Vagina (tissue), 2 donors: ENCODE measurements around the gene TAGAP. TPM values are rescaled to one million over a fixed set of nuclear protein-coding genes. Genes with fewer than 3 reads are reported as not detected.

Experiments
- DNase-seq, 2 donors: peaks; one replicate each; pipeline ENCODE4 v3.0.0-alpha.2; 2017; ENCODE audit errors: extremely low spot score in 2 of 2
- H3K27ac ChIP-seq: fragments of 200-600 bp; sonication (generic); one replicate; pipeline ENCODE4 v1.5.1; 2019
- H3K27me3 ChIP-seq: fragments of 200-600 bp; sonication (generic); one replicate; pipeline ENCODE4 v1.5.1; 2019
- H3K36me3 ChIP-seq, 2 donors: fragments of 200-600 bp; sonication (generic); one replicate each; pipeline ENCODE4 v1.5.1; 2017 to 2019
- H3K4me1 ChIP-seq: fragments of 200-600 bp; sonication (generic); one replicate; pipeline ENCODE4 v1.5.1; 2019
- H3K4me3 ChIP-seq, 2 donors: fragments of 200-600 bp; sonication (generic); 1 replicate in 1 of 2; 2 replicates in 1 of 2; pipeline ENCODE4 v1.5.1; 2016 to 2019
- H3K9me3 ChIP-seq: fragments of 200-600 bp; sonication (generic); one replicate; pipeline ENCODE4 v1.5.1; 2019
- POLR2A ChIP-seq, 2 donors: fragments of 450-650 bp; IDR thresholded peaks; one replicate each; pipeline ENCODE4 v1.6.1; 2017; ENCODE audit warnings: antibody characterized with exemption in 2 of 2, mild to moderate bottlenecking in 2 of 2, moderate library complexity in 2 of 2
- POLR2AphosphoS5 ChIP-seq, 2 donors: sonication (generic); formaldehyde crosslinking; IDR thresholded peaks; one replicate each; pipeline ENCODE4 v1.9.0; 2017; ENCODE audit warnings: antibody characterized with exemption in 2 of 2, mild to moderate bottlenecking in 2 of 2, low read depth in 1 of 2; ENCODE audit not compliant: insufficient read depth in 1 of 2
- intact Hi-C: fragments of 100-400 bp; cut with DNase I; formaldehyde crosslinking; loops from one replicate; pipeline ENCODE4 v1.15.1; 2023
- total RNA-seq: library from RNA; depleted of rRNA; stranded (reverse); fragments of >200 nt; gene quantifications from one replicate; pipeline ENCODE4 v1.2.3, GENCODE V29; 2016
- TF ChIP-seq, protein P1 (sequence below), 3 experiments: fragments of 450-650 bp in 2 of 3; fragments of 200-600 bp in 1 of 3; sonication (generic) in 1 of 3; IDR thresholded peaks; one replicate each; pipeline ENCODE4 v1.5.1; 2017 to 2019; ENCODE audit warnings: antibody characterized with exemption in 3 of 3, mild to moderate bottlenecking in 2 of 3, moderate library complexity in 2 of 3

The TAGAP gene
- total RNA-seq, 1 donor from 2014 or later = 8.1 TPM

DNA sequence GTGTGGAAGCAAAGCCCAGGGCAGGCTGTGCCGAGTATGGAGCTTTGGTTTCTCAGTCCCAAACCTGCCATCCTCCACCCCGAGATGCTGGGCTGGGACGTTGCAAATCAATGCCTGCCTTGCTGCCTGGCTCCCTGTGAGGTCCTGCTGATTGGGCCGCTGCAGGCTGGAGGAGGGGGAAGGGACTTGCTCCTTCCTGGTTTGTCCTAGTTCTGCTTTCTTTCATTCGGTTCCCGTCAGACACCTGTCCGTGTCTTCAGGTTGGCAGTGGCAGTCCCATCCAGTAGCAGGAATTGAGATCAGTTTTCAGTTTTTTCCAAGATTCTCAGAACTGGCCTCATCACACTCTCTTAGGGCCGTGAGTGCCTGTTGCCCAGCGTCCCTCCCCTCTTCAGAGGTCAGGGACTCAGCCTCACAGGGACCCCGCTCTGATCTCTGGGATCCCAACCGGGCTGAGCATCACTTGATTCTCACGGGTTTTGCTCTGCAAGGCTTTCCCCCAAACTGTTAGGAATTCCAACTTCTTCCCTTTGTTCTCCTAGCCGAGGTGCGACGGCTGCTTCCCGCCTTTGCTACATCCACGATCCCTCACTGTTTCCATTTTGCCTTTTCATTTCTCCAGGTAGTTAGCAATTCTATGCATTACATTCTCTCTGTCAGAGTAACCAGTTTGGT lies 24.2 kb upstream of the TAGAP start:
- DNase-seq = no peak
- no peaks in the 10 kb centered on the region for H3K9me3 ChIP-seq
- H3K4me1 ChIP-seq = no peaks in the 10 kb centered on the region
- no peaks in the 10 kb centered on the region for H3K27me3 ChIP-seq
- H3K27ac ChIP-seq = no peak overlapping the region
- no peak overlapping the region for H3K4me3 ChIP-seq
- TF ChIP-seq POLR2AphosphoS5 (IDR thresholded peaks at IDR 0.05; ENCODE audit: insufficient read depth in 1 of 2, low read depth in 1 of 2) = no peak
- no peaks in the 10 kb centered on the region for H3K36me3 ChIP-seq
- intact Hi-C loops = no loop called here

DNA sequence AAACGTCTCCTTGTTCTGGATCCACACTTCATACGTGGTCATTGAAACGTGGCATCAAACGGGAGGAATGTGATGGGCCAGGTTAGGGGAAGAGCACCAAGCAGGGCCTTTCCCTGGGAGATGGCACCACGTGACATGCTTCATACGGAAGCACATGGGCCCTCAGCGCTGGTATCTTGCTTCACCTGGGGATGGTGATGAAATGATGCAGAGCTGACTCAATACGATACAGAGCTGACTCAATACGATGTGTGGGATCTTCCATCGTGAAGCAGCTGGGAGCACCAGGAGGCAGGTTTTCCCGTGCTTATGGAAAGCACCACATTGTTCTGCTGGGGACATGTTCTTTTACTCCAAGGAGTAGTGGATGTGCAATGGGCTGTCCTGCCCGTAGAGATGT lies 22.5 kb upstream of the TAGAP start:
- Histone ChIP-seq H3K4me1 (no peaks in the 10 kb centered on the region), H3K9me3 (no peaks in the 10 kb centered on the region), H3K36me3 (no peaks in the 10 kb centered on the region), H3K27me3 (no peaks in the 10 kb centered on the region), H3K27ac (no peak overlapping the region), H3K4me3 (no peak overlapping the region)
- no peak for DNase-seq
- intact Hi-C loops = no loop called here
- TF ChIP-seq, protein P1, sequence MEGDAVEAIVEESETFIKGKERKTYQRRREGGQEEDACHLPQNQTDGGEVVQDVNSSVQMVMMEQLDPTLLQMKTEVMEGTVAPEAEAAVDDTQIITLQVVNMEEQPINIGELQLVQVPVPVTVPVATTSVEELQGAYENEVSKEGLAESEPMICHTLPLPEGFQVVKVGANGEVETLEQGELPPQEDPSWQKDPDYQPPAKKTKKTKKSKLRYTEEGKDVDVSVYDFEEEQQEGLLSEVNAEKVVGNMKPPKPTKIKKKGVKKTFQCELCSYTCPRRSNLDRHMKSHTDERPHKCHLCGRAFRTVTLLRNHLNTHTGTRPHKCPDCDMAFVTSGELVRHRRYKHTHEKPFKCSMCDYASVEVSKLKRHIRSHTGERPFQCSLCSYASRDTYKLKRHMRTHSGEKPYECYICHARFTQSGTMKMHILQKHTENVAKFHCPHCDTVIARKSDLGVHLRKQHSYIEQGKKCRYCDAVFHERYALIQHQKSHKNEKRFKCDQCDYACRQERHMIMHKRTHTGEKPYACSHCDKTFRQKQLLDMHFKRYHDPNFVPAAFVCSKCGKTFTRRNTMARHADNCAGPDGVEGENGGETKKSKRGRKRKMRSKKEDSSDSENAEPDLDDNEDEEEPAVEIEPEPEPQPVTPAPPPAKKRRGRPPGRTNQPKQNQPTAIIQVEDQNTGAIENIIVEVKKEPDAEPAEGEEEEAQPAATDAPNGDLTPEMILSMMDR (IDR thresholded peaks at IDR 0.05) = no peak

DNA sequence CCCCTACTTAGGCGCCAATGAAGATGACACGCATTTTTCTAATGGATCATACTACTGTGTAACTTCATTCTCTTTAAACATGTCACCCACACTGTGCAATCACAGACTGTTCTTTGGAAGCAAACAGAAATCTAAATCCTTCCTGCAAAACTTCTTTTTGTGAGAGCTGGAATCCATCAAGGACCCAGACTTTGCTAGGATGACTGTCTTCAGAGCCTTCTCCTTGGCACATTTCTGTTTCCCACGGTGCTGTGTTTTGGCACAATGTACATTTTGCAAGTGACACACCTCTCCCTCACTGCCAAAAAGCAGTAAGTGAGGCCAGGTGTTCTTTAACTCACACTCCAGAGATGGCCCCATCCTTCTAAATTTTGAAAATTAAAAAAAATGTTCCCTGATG lies 21.7 kb upstream of the TAGAP start:
- Histone ChIP-seq H3K4me3 (no peak overlapping the region), H3K4me1 (no peaks in the 10 kb centered on the region), H3K27me3 (no peaks in the 10 kb centered on the region), H3K36me3 (no peaks in the 10 kb centered on the region), H3K27ac (no peak overlapping the region), H3K9me3 (no peaks in the 10 kb centered on the region)
- DNase-seq = no peak
- TF ChIP-seq POLR2AphosphoS5 (IDR thresholded peaks at IDR 0.05; ENCODE audit: insufficient read depth in 1 of 2, low read depth in 1 of 2) = no peak
- TF ChIP-seq POLR2A (IDR thresholded peaks at IDR 0.05) = no peak
- TF ChIP-seq, protein P1 (IDR thresholded peaks at IDR 0.05) = no peak
- intact Hi-C loops = no loop called here

DNA sequence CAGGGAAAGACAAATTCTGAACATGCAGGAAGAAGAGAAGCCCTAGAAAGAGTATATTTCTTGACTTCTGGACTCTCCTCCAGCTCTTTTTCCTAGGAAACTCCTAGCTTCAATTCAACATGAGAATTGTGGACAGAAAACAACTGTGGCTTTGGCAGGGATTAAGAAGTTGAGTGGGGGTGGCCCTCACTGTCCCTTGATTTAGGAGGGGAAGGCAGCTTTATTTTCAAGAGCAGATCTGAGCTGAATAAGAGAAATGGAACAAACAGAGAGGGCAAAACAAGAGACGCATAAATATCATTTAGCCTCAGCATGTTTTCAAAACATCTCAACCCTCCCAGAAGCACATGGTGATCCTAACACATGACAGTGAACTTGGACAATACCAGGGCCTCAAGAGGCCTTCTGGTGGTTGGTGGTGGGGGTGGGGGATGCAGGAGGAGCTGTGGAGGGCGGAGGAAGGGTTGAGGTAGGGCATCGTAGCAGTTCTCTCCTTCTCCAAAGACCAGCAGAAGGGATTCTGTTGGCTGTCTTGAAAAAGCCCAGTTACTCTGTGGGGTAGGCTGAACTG lies 21.1 kb upstream of the TAGAP start:
- H3K27me3 ChIP-seq = no peaks in the 10 kb centered on the region
- no peak for TF ChIP-seq POLR2AphosphoS5 (IDR thresholded peaks at IDR 0.05; ENCODE audit: insufficient read depth in 1 of 2, low read depth in 1 of 2)
- no peak for TF ChIP-seq POLR2A (IDR thresholded peaks at IDR 0.05)
- TF ChIP-seq, protein P1 (IDR thresholded peaks at IDR 0.05) = no peak
- intact Hi-C loops = no loop called here
- H3K4me1 ChIP-seq = no peaks in the 10 kb centered on the region
- no peak overlapping the region for H3K4me3 ChIP-seq
- H3K36me3 ChIP-seq = no peaks in the 10 kb centered on the region
- DNase-seq = no peak
- no peaks in the 10 kb centered on the region for H3K9me3 ChIP-seq
- H3K27ac ChIP-seq = no peak overlapping the region

DNA sequence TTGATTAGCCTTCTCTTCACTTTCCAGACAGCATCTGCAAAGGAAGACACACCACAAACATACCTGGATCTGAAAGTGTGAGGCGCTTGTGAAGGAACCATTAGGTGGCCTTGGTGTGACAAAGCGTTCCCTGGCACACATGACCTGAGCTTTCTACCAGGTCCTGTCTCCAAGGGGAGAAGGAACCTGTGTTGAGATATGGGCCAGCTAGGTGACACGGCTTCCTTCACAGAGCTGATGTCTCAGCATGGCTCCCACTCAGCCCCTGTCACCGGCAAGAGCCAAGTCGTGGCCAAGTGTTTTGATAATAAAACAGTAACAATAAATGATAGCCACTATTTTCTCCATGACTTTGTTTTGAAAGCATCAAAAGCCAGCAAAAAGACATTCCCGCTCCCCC lies 20.3 kb upstream of the TAGAP start:
- no peaks in the 10 kb centered on the region for H3K36me3 ChIP-seq
- H3K27ac ChIP-seq = no peak overlapping the region
- no peaks in the 10 kb centered on the region for H3K4me1 ChIP-seq
- H3K9me3 ChIP-seq = no peaks in the 10 kb centered on the region
- no peaks in the 10 kb centered on the region for H3K27me3 ChIP-seq
- no peak for DNase-seq
- no peak overlapping the region for H3K4me3 ChIP-seq
- TF ChIP-seq POLR2A (IDR thresholded peaks at IDR 0.05) (no peak), POLR2AphosphoS5 (IDR thresholded peaks at IDR 0.05; ENCODE audit: insufficient read depth in 1 of 2, low read depth in 1 of 2) (no peak)
- TF ChIP-seq, protein P1 (IDR thresholded peaks at IDR 0.05) = no peak
- intact Hi-C loops = no loop called here
